HG02763 (cell line): ENCODE data around the gene TKT.

Experiments used
- ATAC-seq: cut with Tn5 transposase; IDR thresholded peaks from one replicate; pipeline ENCODE4 v1.9.1; 2021; ENCODE audit warnings: mild to moderate bottlenecking, moderate library complexity; ENCODE audit not compliant: unreplicated experiment

The TKT gene

GRCh38 chr3:53242155-53242554, 13.7 kb downstream of the TKT start:
- no peak for ATAC-seq

GRCh38 chr3:53240989-53241972, 14.5 kb downstream of the TKT start:
- no peak for ATAC-seq

GRCh38 chr3:53239800-53240199, 16.0 kb downstream of the TKT start:
- no peak for ATAC-seq

GRCh38 chr3:53238886-53239285, 16.9 kb downstream of the TKT start:
- no peak for ATAC-seq

GRCh38 chr3:53238051-53238850, 17.6 kb downstream of the TKT start:
- ATAC-seq, result no peak

GRCh38 chr3:53236112-53236841, 19.5 kb downstream of the TKT start:
- no peak for ATAC-seq

- ATAC-seq, result no peak
These were observed 20.3 kb downstream of the TKT start for GRCh38 chr3:53235545-53235944.

GRCh38 chr3:53234841-53235232, 21.0 kb downstream of the TKT start:
- no peak for ATAC-seq

- no peak for ATAC-seq
These were observed 21.5 kb downstream of the TKT start for GRCh38 chr3:53234130-53234840.

- ATAC-seq, result no peak
These were observed 23.0 kb downstream of the TKT start for GRCh38 chr3:53232641-53233377.

GRCh38 chr3:53231532-53232511, 24.0 kb downstream of the TKT start:
- no peak for ATAC-seq

- ATAC-seq, result no peak
These were observed 25.0 kb downstream of the TKT start for GRCh38 chr3:53230789-53231188.

GRCh38 chr3:53230041-53230621, 25.7 kb downstream of the TKT start:
- no peak for ATAC-seq

- ATAC-seq, result no peak
These were observed 26.2 kb downstream of the TKT start for GRCh38 chr3:53229606-53230005.

GRCh38 chr3:53229171-53229570, 26.7 kb downstream of the TKT start:
- ATAC-seq, result no peak

GRCh38 chr3:53227993-53228885, 27.6 kb downstream of the TKT start:
- no peak for ATAC-seq

- no peak for ATAC-seq
These were observed 28.9 kb downstream of the TKT start for GRCh38 chr3:53226841-53227407.
